Adipocyte (in vitro differentiated cells): ENCODE measurements around the gene PDE4DIP.
"Not testable (repeated sequence)": the region's sequence is repeated elsewhere in the genome, so short reads cannot be mapped to it uniquely, and the experiment has no call there.

Experiments used
- DNase-seq: peaks from one replicate; pipeline ENCODE4 v3.0.0-alpha.2; 2015; ENCODE audit warnings: low read depth
- H3K27me3 ChIP-seq: replicated peaks from 2 replicates; pipeline ENCODE4 v1.7.0; 2013; ENCODE audit warnings: mild to moderate bottlenecking, low read length, moderate library complexity; ENCODE audit not compliant: control insufficient read depth, insufficient read depth
- H3K36me3 ChIP-seq: 2 replicates; pipeline ENCODE4 v1.7.0; 2013; ENCODE audit warnings: low read length, mild to moderate bottlenecking, moderate library complexity; ENCODE audit not compliant: control insufficient read depth, insufficient read depth, severe bottlenecking
- H3K4me1 ChIP-seq: 2 replicates; pipeline ENCODE4 v1.7.0; 2013; ENCODE audit warnings: mild to moderate bottlenecking, low read length, moderate library complexity; ENCODE audit not compliant: control insufficient read depth, insufficient read depth
- H3K4me3 ChIP-seq: 2 replicates; pipeline ENCODE4 v1.7.0; 2013; ENCODE audit warnings: mild to moderate bottlenecking, low read length, moderate library complexity
- H3K9ac ChIP-seq: 2 replicates; pipeline ENCODE4 v1.7.0; 2013; ENCODE audit warnings: mild to moderate bottlenecking, low read length, moderate library complexity
- H3K9me3 ChIP-seq: 2 replicates; pipeline ENCODE4 v1.7.0; 2013; ENCODE audit warnings: mild to moderate bottlenecking, low read length, moderate library complexity; ENCODE audit not compliant: control insufficient read depth

The PDE4DIP gene

GRCh38 chr1:148991818-148992217 is 147.6 kb downstream of the PDE4DIP start:
- not testable (repeated sequence) for H3K9me3 ChIP-seq, H3K27me3 ChIP-seq, H3K4me1 ChIP-seq, H3K9ac ChIP-seq, DNase-seq, H3K36me3 ChIP-seq, H3K4me3 ChIP-seq

- H3K36me3 ChIP-seq, H3K9ac ChIP-seq, DNase-seq, H3K4me1 ChIP-seq, H3K9me3 ChIP-seq, H3K4me3 ChIP-seq, H3K27me3 ChIP-seq: not testable (repeated sequence)
These were observed 148.1 kb downstream of the PDE4DIP start for GRCh38 chr1:148992364-148992763.

GRCh38 chr1:148996449-148997224 is 152.4 kb downstream of the PDE4DIP start:
- not testable (repeated sequence) for H3K9ac ChIP-seq, H3K36me3 ChIP-seq, H3K4me3 ChIP-seq, H3K4me1 ChIP-seq, H3K9me3 ChIP-seq, DNase-seq, H3K27me3 ChIP-seq

- not testable (repeated sequence) for H3K27me3 ChIP-seq, H3K9me3 ChIP-seq, H3K4me1 ChIP-seq, H3K36me3 ChIP-seq, H3K9ac ChIP-seq, DNase-seq, H3K4me3 ChIP-seq
These were observed 153.2 kb downstream of the PDE4DIP start for GRCh38 chr1:148997405-148997804.

- H3K4me1 ChIP-seq, H3K27me3 ChIP-seq, H3K36me3 ChIP-seq, H3K9me3 ChIP-seq, H3K9ac ChIP-seq, DNase-seq, H3K4me3 ChIP-seq: not testable (repeated sequence)
These were observed 158.4 kb downstream of the PDE4DIP start for GRCh38 chr1:149002664-149003063.

GRCh38 chr1:149008326-149008725 is 164.1 kb downstream of the PDE4DIP start:
- not testable (repeated sequence) for H3K4me1 ChIP-seq, H3K9me3 ChIP-seq, H3K27me3 ChIP-seq, H3K4me3 ChIP-seq, H3K9ac ChIP-seq, DNase-seq
- peaks cover 11% of the 10 kb centered on the region for H3K36me3 ChIP-seq

GRCh38 chr1:149008769-149009168 is 164.5 kb downstream of the PDE4DIP start:
- H3K9ac ChIP-seq, H3K4me1 ChIP-seq, H3K9me3 ChIP-seq, DNase-seq, H3K27me3 ChIP-seq, H3K4me3 ChIP-seq: not testable (repeated sequence)
- peaks cover 11% of the 10 kb centered on the region for H3K36me3 ChIP-seq

- not testable (repeated sequence) for H3K9me3 ChIP-seq, H3K4me3 ChIP-seq, DNase-seq, H3K27me3 ChIP-seq, H3K4me1 ChIP-seq, H3K9ac ChIP-seq
- peaks cover 11% of the 10 kb centered on the region for H3K36me3 ChIP-seq
These were observed 165.5 kb downstream of the PDE4DIP start for GRCh38 chr1:149009761-149010160.

- not testable (repeated sequence) for H3K4me3 ChIP-seq, H3K4me1 ChIP-seq, H3K9me3 ChIP-seq, H3K27me3 ChIP-seq, H3K9ac ChIP-seq, DNase-seq
- peaks cover 14% of the 10 kb centered on the region for H3K36me3 ChIP-seq
These were observed 168.4 kb downstream of the PDE4DIP start for GRCh38 chr1:149012599-149012998.

GRCh38 chr1:149013513-149013912 is 169.3 kb downstream of the PDE4DIP start:
- H3K36me3 ChIP-seq = peaks cover 14% of the 10 kb centered on the region
- H3K9ac ChIP-seq, H3K4me1 ChIP-seq, H3K4me3 ChIP-seq, H3K9me3 ChIP-seq, DNase-seq, H3K27me3 ChIP-seq: not testable (repeated sequence)

GRCh38 chr1:149015522-149015921 is 171.3 kb downstream of the PDE4DIP start:
- H3K4me3 ChIP-seq, H3K9me3 ChIP-seq, H3K9ac ChIP-seq, H3K36me3 ChIP-seq, H3K27me3 ChIP-seq, DNase-seq, H3K4me1 ChIP-seq: not testable (repeated sequence)

GRCh38 chr1:149016626-149017025 is 172.4 kb downstream of the PDE4DIP start:
- H3K27me3 ChIP-seq, H3K4me1 ChIP-seq, H3K9ac ChIP-seq, H3K9me3 ChIP-seq, DNase-seq, H3K4me3 ChIP-seq, H3K36me3 ChIP-seq: not testable (repeated sequence)
